Measurements from ENCODE around the gene UBR3.

Gene UBR3

GRCh38 chr2:170054997-170055396, 227.7 kb downstream of the UBR3 start:
- DNase-seq = no peak

- no peak for DNase-seq
These were observed 229.6 kb downstream of the UBR3 start for GRCh38 chr2:170056900-170057299.

- no peak for DNase-seq
These were observed 236.4 kb downstream of the UBR3 start for GRCh38 chr2:170063456-170064235.

- no peak for DNase-seq
These were observed 243.5 kb downstream of the UBR3 start for GRCh38 chr2:170070778-170071177.

DNA sequence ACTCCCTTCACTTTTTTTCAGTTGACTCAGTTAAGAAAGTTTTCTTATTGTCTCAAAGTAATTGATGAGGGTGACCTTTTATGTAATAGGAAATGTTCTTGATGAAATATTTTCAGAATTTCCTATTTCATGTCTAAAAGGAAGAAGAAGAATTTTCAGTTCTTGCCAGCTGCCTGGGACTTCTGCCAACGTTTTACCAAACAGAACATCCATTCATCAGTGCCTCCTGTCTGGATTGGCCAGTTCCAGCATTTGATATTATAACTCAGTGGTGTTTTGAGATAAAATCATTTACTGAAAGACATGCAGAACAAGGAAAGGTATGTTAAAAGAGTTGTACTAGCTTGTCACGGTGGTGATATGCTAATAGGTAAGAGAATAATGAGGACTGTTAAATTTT, 246.0 kb downstream of the UBR3 start:
- peak; percentile 17 for DNase-seq

- no peak for DNase-seq
These were observed 248.9 kb downstream of the UBR3 start for GRCh38 chr2:170076189-170076588.

- no peak for DNase-seq
These were observed 250.7 kb downstream of the UBR3 start for GRCh38 chr2:170077830-170078569.

DNA sequence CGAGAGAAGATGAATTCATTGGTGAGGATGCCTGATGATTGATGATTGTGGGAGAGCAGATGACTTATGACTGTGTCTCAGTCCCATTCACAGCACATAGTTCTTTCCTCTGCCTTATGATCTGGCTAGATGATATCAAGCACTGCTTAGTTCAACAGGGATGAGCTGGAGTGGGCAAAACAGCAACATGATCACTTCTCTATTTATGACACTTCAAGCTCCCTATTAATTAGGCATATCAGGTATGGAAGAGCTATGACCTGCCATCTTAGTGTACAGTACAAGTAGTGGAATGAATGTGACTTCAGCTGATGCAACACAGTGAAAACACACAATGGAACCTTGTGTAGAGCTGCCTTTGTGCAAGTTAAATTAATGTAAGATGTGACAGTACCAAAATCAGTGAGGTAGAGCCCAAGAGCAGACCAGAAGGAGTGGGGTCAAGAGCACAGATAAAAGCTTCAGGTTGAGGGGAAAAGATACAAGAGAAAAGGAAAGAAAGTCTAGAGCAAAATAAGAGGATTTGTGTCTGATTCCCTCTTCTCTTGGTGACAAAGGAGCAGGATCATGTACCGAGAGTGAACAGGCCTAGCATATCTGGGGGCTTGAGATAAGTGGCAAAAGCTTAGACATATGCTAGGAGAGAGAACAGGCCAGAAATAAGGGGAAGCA, 257.7 kb downstream of the UBR3 start:
- no peak for DNase-seq

DNA sequence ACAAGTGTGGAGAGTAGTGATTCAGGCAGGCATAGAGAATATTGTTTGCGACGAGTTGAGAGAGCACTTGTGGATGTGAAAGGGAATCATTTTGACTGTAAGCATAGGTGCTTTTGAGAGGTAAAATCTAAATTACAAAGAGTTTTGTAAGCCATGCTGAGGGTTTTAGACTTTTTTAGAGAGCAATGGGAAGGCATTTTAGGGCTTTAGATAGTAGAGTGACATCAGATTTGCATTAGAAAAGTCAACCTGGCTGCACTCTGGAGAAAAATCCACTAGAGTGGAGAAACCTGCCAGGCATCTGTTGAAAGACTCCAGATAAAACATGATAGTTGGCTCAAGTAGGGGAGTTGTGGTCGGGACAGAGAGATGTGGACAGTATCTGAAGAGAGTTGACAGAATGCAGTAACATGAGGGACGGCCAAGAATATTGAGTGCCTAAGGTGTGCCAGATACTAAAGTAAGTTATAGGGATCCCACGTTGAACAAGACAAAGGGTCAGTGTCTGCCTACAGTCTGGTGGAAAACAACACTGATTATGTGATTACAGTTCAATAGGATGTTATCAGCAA, 258.9 kb downstream of the UBR3 start:
- DNase-seq = no peak

DNA sequence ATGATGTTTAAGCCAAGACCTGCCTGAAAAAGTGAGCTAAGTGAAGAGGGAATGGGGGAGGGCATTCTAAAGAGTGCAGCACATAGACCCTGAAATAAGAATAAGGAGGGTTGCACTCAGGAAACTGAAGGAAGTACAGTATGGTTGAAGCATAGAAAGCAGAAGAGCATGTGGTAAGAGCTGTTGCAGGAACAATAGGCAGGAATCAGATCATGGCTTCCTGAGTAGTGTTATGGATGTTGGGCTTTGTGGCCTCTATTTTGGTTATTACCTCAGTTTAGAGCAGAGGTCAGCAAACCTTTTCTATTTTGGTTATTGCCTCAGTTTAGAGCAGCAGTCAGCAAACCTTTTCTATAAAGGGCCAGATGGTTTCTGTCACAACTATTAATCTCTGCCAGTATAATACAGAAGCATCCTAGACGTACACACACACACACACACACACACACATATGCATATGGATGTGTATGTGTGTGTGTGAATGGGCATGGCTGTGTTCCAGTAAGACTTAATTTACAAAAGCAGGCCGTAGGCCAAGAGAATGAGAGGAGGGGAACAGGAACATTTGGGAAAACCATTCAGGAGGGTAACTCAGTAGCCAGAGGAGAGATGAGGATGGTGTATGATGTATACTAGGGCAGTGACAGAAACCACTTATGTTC, 259.6 kb downstream of the UBR3 start:
- DNase-seq = no peak

DNA sequence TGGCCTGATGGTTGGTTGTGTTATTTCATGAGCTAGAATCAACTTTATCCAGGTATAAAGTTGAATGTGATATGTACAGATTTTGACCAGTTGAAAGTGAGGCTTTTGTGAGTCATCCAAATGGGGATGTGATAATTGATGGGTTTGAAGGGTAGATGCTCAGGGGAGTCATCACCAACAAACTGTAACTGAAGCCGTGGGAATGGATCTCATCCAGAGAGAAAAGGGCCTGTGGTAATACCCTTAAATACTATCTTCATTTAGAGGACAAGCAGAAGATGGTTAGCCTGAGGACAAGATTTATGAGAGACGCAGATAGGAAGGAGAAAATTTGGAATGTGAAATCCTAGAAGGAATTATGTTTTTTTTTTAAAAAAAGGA, 260.1 kb downstream of the UBR3 start:
- DNase-seq = no peak

GRCh38 chr2:170088776-170089175, 261.5 kb downstream of the UBR3 start:
- no peak for DNase-seq

- no peak for DNase-seq
These were observed 263.0 kb downstream of the UBR3 start for GRCh38 chr2:170090229-170090628.

DNA sequence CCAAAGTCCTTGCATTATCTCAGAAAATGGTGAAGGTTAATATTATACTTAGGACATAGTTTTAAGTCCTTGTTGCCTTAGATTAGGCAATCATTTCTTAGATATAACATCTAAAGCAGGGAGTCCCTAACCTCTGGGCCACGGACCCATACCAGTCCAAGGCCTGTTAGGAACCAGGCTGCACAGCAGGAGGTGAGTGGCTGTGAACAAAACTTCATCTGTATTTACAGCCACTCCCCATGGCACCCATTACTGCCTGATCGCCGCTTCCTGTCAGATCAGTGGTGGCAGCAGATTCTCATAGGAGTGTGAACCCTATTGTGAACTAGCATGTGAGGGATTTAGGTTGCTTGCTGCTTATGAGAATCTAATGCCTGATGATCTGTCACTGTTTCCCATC, 264.2 kb downstream of the UBR3 start:
- DNase-seq = no peak

DNA sequence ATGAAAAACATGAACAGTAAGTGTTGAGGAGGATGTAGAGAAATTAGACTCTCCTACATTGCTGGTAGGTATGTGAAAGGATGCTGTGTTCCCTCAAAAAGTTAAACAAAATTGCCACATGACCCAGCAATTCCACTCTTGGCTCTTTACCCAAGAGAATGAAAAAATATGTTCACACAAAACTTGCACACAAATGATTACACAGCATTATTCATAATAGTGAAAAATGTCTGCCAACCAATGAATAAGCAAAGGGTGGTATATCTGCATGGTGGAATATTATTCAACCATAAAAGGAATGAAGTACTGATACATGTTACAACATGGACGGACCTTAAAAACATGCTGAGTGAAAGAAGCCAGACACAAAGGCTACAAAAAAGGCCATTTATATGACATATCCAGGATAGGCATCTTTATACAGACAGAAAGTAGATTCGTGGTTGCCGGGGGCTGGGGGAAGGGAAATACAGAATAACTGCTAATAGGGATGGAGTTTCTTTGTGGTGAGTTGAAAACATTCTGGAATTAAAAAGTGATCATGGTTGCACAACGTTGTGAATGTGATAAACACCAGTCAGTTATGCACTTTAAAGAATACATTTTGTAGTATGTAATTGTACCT, 265.3 kb downstream of the UBR3 start:
- no peak for DNase-seq

- DNase-seq = no peak
These were observed 268.1 kb downstream of the UBR3 start for GRCh38 chr2:170095380-170095779.

DNA sequence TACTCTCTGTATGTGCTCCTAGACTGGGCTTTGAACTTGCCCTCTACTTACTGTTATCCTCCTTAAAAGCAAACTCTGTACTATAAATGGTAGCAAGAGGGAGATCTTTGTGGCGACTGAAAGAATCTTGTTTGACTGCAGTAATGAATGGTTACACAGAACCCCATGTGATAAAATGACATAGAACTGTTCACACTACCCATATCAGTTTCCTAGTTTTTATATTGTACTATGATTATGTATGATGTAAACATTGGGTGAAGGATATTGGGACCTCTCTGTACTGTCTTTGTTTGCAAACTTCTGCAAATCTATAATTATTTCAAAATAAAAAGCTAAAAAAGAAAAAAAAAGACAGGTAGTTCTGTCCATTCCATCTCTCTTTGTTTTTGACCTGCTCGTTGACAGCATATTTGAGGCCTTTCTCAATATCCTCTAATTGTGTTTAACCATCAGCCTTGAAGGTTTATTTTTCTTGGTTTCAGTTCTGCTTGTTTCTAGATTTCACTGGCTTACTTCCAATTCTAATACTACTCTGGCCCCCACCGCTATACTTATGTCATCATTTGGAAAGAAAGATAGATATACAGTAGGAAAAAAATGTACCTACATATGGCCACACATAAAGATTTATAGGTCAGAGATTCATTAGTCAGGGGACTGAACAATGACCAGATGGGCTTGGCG, 271.5 kb downstream of the UBR3 start:
- no peak for DNase-seq

DNA sequence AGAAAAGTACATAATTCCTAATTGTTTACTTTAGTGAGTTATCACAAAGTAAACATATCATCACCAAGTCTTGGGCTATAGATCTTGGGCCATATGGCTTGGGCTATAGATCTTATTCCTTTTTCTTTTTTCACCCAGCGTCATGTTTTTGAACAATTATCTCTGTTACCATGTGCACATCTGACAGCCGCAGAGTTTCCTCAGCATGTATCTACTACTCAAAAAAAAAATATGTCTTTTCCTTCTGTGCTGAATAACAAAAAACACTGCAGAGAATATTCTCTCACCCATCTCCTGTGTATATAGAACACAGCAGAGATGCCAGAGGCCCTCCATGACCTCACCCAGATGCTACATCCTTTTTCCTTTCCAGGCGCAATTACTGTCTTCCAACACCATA, 274.5 kb downstream of the UBR3 start:
- DNase-seq = no peak

GRCh38 chr2:170106102-170106840, 279.0 kb downstream of the UBR3 start:
- DNase-seq = no peak

DNA sequence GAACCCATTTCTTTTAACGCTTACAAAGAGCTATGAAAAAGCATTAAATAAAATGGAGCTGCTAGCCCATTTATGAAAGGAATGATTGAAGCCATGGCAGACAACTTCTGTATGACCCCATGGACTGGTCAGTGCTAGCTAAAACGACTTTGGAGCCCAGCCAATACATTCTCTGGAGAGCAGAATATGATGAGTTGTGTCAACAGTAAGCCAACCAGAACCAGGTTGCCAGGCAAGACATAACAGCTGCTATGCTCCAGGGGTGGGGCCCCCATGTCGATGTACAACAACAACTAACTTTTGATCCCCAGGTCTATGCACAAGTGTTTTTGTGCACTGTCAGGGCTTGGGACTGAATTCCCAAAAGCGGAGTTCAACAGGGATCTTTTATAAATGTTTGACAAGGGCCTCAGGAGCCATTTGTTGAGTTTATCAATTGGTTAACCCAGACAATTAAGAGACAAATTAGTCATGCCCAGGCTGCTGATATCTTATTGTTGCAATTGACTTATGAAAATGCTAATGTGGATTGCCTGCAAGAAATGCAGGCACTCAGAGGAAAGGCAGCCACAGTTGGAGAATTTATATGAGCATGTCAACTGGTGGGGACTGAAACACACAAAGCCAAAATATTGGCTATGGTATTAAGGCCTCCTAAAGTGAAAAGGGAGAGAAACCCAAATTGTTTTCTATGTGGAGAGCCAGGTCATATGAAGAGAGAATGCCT, 286.1 kb downstream of the UBR3 start:
- DNase-seq = no peak

Data from EL (cell line).